Panc1 (cell line): Measurements from ENCODE around the gene THRAP3. TPM values are rescaled to one million over a fixed set of nuclear protein-coding genes. Genes with fewer than 3 reads are reported as not detected.

Experiments
- ATAC-seq: fragments of 200-7000 bp; cut with Tn5 transposase; 2 replicates; pipeline ENCODE4 v1.9.1; 2020; ENCODE audit warnings: mild to moderate bottlenecking, moderate library complexity
- BruUV-seq: library from RNA; stranded (reverse); fragments of 400-500 nt; replicated peaks from 2 replicates; lab custom pipeline; 2021; lab: Mats Ljungman, UMichigan
- CTCF ChIA-PET: fragments of 300-600 bp; sonication (Branson Sonifier 250); formaldehyde crosslinking; loops from one replicate; lab custom pipeline; 2022; ENCODE audit warnings: antibody characterized with exemption; lab: Charles Lee
- POLR2A ChIA-PET: fragments of 300-600 bp; sonication (Branson Sonifier 250); formaldehyde crosslinking; loops from one replicate; lab custom pipeline; 2022; ENCODE audit warnings: antibody characterized with exemption; lab: Charles Lee
- DNase-seq: peaks from one replicate; pipeline ENCODE4 v3.0.0-alpha.2; 2010; ENCODE audit warnings: low read depth, low spot score
- H3K27ac ChIP-seq: 2 replicates; pipeline ENCODE4 v1.5.1; 2011; ENCODE audit warnings: mild to moderate bottlenecking, low read length, inconsistent platforms
- H3K27me3 ChIP-seq: fragments of 200-500 bp; sonication (Bioruptor generic); 2 replicates; pipeline ENCODE4 v1.6.0; 2014; ENCODE audit warnings: low read length, inconsistent platforms; ENCODE audit not compliant: control insufficient read depth, insufficient read depth
- H3K36me3 ChIP-seq: fragments of 200-500 bp; sonication (Bioruptor generic); 2 replicates; pipeline ENCODE4 v1.5.1; 2014; ENCODE audit warnings: inconsistent platforms, mild to moderate bottlenecking, low read length, moderate library complexity; ENCODE audit not compliant: control insufficient read depth, insufficient read depth
- H3K4me1 ChIP-seq: 2 replicates; pipeline ENCODE4 v1.5.1; 2011; ENCODE audit warnings: inconsistent platforms, mild to moderate bottlenecking, low read length, moderate library complexity; ENCODE audit not compliant: control insufficient read depth, insufficient read depth
- H3K4me3 ChIP-seq, 2 experiments: 2 replicates each; pipeline ENCODE4 v1.5.1; 2011 to 2012; ENCODE audit warnings: low read depth in 2 of 2, low read length in 2 of 2, mild to moderate bottlenecking in 2 of 2, inconsistent platforms in 1 of 2, moderate library complexity in 1 of 2
- H3K9me3 ChIP-seq: fragments of 200-500 bp; sonication (Bioruptor generic); 2 replicates; pipeline ENCODE4 v1.5.1; 2014; ENCODE audit warnings: low read depth, mild to moderate bottlenecking, inconsistent platforms, low read length, moderate library complexity; ENCODE audit not compliant: control insufficient read depth, insufficient read depth
- POLR2AphosphoS5 ChIP-seq: IDR thresholded peaks from 2 replicates; pipeline ENCODE4 v1.6.1; 2012; ENCODE audit warnings: mild to moderate bottlenecking, low read depth, low read length, moderate library complexity
- REST ChIP-seq, 2 experiments: IDR thresholded peaks; 2 replicates each; pipeline ENCODE4 v1.6.1; 2011 to 2012; ENCODE audit warnings: low read depth in 2 of 2, control low read depth in 1 of 2, low read length in 1 of 2, mild to moderate bottlenecking in 1 of 2, moderate library complexity in 1 of 2; ENCODE audit not compliant: insufficient read depth in 1 of 2
- SIN3A ChIP-seq: IDR thresholded peaks from 2 replicates; pipeline ENCODE4 v1.6.1; 2012; ENCODE audit warnings: low read depth, mild to moderate bottlenecking, low read length, moderate library complexity, borderline replicate concordance; ENCODE audit not compliant: insufficient read depth
- TCF7L2 ChIP-seq: IDR thresholded peaks from 2 replicates; pipeline ENCODE4 v1.6.1; 2011; ENCODE audit warnings: mild to moderate bottlenecking, low read depth, low read length, inconsistent platforms
- in situ Hi-C: cut with HindIII; loops from 2 replicates; pipeline ENCODE4 v1.10.0; 2016; ENCODE audit warnings: low sequenced_read_pairs, low pct_unique_long_range_greater_than_20kb
- intact Hi-C: fragments of 100-400 bp; cut with micrococcal nuclease; formaldehyde crosslinking; loops from one replicate; pipeline ENCODE4 v1.10.0; 2022; ENCODE audit not compliant: unreplicated experiment
- total RNA-seq: library from RNA; stranded (reverse); gene quantifications from one replicate; pipeline ENCODE4 v1.2.1, GENCODE V29; 2021; ENCODE audit not compliant: unreplicated experiment
- TF ChIP-seq, protein P1 (sequence below): fragments of 450-650 bp; IDR thresholded peaks from 2 replicates; pipeline ENCODE4 v1.5.1; 2017; ENCODE audit warnings: mild to moderate bottlenecking

The THRAP3 gene
- total RNA-seq, 1 experiment from 2014 or later: 114 TPM

DNA sequence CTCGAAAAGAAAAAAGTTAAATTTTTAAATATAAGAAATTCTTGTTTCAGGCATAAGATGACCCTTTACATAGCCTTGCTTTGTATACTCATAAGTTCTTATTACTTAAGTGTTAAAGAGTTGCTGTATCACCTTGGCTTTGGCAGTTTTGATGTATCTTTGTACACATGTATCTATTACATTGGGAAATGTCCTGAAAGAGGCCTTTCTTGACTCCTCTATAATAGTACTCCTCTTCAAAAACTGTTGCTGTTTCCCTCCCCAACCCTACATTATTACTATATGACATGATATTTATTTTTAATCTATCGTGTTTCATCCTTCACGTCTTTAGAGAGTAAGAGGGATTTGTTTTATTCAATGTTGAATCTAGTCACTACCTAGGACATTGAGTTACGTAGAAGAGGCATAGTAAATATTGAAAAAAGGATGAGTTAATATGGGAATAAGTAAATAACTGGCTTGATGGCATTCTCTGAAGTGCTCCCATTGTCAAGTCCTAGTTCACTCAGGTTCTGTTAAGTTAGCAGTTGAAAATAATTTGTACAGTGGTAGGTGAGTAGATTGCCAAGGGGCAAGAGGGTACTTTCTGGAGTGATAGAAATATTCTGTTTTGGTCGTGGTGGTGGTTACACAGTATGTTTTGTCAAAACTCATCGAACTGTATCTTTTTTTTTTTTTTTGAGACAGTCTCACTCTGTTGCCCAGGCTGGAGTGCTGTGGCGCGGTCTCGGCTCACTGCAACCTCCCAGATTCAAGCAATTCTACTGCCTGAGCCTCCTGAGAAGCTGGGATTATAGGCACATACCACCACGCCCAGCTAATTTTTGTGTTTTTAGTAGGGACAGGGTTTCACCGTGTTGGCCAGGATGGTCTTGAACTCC lies 8.2 kb downstream of the THRAP3 start:
- BruUV-seq: TSS peak; percentile 21
- ATAC-seq (no peak), DNase-seq (no peak)
- no peak for TF ChIP-seq TCF7L2
- TF ChIP-seq SIN3A: no peak
- no peak for TF ChIP-seq REST (IDR thresholded peaks at IDR 0.05; ENCODE audit: insufficient read depth in 1 of 2, low read depth in 2 of 2, low read length in 1 of 2)
- TF ChIP-seq, protein P1, sequence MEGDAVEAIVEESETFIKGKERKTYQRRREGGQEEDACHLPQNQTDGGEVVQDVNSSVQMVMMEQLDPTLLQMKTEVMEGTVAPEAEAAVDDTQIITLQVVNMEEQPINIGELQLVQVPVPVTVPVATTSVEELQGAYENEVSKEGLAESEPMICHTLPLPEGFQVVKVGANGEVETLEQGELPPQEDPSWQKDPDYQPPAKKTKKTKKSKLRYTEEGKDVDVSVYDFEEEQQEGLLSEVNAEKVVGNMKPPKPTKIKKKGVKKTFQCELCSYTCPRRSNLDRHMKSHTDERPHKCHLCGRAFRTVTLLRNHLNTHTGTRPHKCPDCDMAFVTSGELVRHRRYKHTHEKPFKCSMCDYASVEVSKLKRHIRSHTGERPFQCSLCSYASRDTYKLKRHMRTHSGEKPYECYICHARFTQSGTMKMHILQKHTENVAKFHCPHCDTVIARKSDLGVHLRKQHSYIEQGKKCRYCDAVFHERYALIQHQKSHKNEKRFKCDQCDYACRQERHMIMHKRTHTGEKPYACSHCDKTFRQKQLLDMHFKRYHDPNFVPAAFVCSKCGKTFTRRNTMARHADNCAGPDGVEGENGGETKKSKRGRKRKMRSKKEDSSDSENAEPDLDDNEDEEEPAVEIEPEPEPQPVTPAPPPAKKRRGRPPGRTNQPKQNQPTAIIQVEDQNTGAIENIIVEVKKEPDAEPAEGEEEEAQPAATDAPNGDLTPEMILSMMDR: no peak
- TF ChIP-seq POLR2AphosphoS5: no peak
- no peak overlapping the region for H3K4me3 ChIP-seq
- H3K36me3 ChIP-seq: peaks cover 20% of the 10 kb centered on the region
- intact Hi-C loops: no loop called here
- ChIA-PET CTCF (no interaction called here), POLR2A (no interaction called here)
- no peaks in the 10 kb centered on the region for H3K27me3 ChIP-seq
- no peaks in the 10 kb centered on the region for H3K9me3 ChIP-seq
- 0 out of 2 replicates have a peak, but pooled peaks cover 4% of the 10 kb centered on the region for H3K4me1 ChIP-seq
- in situ Hi-C loops: no loop called here
- H3K27ac ChIP-seq: no peak overlapping the region

DNA sequence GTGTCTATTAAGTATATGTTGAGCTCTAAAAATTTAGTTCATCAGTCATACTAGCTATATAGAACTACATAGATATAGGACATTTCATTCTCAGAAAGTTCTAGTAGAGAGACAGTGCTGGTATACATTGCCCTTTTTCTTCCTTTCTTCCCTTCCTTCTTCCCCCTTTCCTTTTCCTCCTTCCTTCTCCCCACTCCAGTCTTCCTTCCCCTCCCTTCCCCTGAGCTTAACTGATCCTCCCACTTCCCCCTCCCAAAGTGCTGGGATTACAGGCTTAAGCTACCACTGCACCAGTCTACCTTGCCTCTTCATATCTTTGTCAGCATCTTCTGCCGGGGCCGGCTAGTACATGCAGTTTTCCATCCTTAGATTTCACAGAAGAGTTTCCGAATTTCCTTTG lies 12.1 kb downstream of the THRAP3 start:
- Histone ChIP-seq H3K36me3 (peaks cover 11% of the 10 kb centered on the region), H3K27me3 (no peaks in the 10 kb centered on the region), H3K9me3 (no peaks in the 10 kb centered on the region), H3K4me3 (no peak overlapping the region), H3K4me1 (0 out of 2 replicates have a peak, but pooled peaks cover 2% of the 10 kb centered on the region), H3K27ac (no peak overlapping the region)
- intact Hi-C loops: no loop called here
- in situ Hi-C loops: no loop called here
- TF ChIP-seq TCF7L2: no peak
- TF ChIP-seq SIN3A: no peak
- no peak for TF ChIP-seq REST (IDR thresholded peaks at IDR 0.05; ENCODE audit: insufficient read depth in 1 of 2, low read depth in 2 of 2, low read length in 1 of 2)
- no peak for TF ChIP-seq POLR2AphosphoS5
- TF ChIP-seq, protein P1: no peak
- ATAC-seq: no peak
- BruUV-seq: no TSS peak
- CTCF ChIA-PET: interaction anchor here (0.5 kb wide), 1 partner anchor 943 kb away, joined by 3 read pairs; no protein-coding TSS in a partner anchor
- POLR2A ChIA-PET: interaction anchor here (0.6 kb wide), 1 partner anchor 72 kb away, joined by 8 read pairs; no protein-coding TSS in a partner anchor
- DNase-seq: no peak
